Thyroid gland (tissue), 4 donors: Measurements from ENCODE around the gene ANKRA2.

Experiments
- CTCF ChIP-seq, 6 experiments: fragments of 200-600 bp in 3 of 6; fragments of 450-650 bp in 3 of 6; sonication (generic) in 3 of 6; IDR thresholded peaks; one replicate each; pipeline ENCODE4 v1.5.1; 2016 to 2019; ENCODE audit warnings: antibody characterized with exemption in 6 of 6, mild to moderate bottlenecking in 2 of 6, inconsistent platforms in 1 of 6, moderate library complexity in 1 of 6
- POLR2A ChIP-seq, 2 donors: fragments of 450-650 bp; IDR thresholded peaks; one replicate each; pipeline ENCODE4 v1.6.1; 2017; ENCODE audit warnings: antibody characterized with exemption in 2 of 2, mild to moderate bottlenecking in 2 of 2, moderate library complexity in 1 of 2

- TF ChIP-seq POLR2A (IDR thresholded peaks at IDR 0.05) (no peak), CTCF (IDR thresholded peaks at IDR 0.05) (no peak)
Observed at GRCh38 chr5:73565969-73566547, 619 bp upstream of the ANKRA2 start.
